Hippocampal formation (tissue), 2 donors: Measurements from ENCODE around the gene CASP8AP2.
"Not testable (repeated sequence)": the region's sequence is repeated elsewhere in the genome, so short reads cannot be mapped to it uniquely, and the experiment has no call there.

Experiments
- DNase-seq, 2 donors: peaks; one replicate each; lab custom pipeline; 2025; lab: John Stamatoyannopoulos, UW

CASP8AP2 gene

DNA sequence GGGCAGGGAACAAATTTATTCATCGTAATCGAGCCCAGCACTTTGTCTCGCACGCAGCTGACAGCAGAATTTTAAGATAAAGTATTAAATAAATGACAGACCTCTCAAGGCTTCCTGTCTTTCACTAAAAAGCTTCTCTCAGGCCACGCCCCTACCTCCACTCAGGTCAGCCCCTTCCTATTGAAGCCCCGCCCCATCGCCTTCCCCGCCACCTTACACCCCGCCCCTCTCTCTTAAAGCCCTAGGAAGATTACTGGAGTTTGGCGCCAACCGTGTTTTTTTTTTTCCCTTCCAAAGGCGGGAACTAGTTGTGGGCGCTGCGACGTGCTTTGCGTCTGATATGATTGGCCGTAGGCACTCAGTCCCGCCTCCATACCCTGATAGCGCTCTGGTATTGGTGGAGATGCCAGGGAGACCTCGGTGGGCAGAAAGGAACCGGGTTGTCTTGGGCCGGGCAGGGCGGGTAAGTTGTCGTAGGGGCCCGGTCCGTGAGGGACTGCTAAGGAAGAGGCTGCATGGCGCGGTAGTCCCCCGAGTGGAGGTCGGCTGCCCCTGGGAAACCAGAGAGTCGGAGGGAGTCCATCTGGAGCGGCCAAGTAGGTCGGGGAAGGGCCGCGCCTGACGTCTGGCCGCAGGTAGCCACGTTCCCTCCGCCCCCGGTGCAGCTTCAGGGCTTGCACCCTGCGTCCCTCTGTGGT, at the start of gene CASP8AP2:
Gene CASP8AP2, plus strand, starts transcription at position 409 of the 698 bp plus-strand sequence.
- peak; percentile 86 to 95 for DNase-seq

DNA sequence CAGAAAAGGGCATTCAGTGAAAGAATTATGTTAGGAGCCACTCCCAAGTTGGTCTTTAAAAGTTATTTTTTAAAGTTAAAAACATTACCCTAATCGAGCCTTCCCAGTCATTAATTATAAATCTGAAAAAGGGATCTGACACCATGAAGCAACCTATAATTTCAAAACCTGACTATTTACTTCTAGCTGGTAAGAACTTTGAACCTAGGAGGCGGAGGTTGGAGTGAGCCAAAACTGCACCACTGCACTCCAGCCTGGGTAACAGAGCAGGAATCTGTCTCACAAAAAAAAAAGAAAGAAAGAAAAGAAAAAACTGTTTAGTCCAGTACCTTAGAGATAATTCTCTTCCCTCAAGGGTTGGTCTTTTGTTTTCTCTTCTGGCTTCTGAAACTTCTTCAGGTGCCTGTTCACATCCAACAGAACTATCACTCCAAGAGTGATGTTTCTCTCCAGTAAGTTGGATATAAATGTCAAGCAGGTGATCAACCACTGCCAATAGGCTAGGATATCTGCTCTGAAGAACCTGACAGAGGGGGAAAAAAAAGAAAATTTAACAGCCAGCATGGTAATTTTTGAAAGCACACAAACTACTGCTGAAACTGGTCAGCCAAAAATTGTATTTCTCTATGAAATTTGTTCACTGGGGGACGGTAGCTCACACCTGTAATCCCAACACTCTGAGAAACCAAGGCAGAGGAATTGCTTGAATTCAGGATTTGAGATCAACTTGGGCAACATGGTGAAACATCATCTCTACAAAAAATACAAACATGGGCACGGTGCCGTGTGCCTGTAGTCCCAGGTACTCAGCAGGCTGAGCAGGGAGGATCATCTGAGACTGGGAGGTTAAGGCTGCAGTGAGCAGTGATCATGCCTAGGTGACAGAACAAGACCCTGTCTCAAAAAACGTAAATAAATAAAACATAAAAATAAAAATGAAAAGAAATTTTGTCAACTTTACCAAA, 48.3 kb upstream of the CASP8AP2 start:
- no peak for DNase-seq

DNA sequence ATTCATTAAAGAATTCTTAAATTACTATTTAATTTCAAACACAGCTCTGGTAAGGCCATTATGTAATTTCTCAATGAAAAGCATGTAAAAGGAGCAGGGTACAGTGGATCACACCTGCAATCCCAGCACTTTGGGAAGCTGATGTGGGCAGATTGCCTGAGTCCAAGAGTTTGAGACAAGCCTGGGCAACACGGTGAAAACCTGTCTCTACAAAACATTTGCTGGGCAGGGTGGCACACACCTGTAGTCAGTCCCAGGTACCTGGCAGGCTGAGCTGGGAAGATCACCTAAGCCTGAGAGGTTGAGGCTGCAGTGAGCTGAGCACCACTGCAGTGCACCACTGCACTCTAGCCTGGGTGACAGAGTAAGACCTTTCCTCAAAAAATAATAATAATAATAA, 47.5 kb upstream of the CASP8AP2 start:
- DNase-seq, result no peak

DNA sequence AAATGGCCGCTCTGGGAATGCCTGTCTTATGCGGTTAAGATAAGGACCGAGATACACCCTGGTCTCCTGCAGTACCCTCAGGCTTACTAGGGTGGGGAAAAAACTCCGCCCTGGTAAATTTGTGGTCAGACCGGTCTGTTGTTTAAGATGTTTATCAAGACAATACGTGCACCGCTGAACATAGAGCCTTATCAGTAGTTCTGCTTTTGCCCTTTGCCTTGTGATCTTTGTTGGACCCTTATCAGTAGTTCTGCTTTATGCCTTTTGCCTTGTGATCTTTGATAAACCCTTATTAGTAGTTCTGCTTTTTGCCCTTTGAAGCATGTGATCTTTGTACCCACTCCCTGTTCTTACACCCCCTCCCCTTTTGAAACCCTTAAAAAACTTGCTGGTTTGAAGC, 46.4 kb upstream of the CASP8AP2 start:
- not testable (repeated sequence) for DNase-seq

DNA sequence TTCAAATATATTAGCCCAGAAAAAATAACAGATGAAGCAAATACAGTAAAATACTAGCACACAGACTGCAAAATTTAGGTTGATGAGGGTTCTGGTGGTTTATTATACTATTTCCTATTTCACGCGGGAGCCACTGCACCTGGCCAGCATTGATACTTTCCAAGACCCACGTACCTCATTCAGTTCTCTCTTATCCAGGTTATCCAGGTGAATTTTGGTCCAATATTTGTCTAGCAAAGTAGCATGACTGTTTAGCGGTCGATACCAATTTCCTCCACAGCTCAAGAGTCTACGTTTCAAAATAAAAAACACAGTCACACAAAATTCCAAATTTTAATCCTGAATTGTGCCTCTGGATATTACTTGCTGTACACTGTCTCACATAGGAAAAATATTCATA, 44.8 kb upstream of the CASP8AP2 start:
- no peak for DNase-seq

DNA sequence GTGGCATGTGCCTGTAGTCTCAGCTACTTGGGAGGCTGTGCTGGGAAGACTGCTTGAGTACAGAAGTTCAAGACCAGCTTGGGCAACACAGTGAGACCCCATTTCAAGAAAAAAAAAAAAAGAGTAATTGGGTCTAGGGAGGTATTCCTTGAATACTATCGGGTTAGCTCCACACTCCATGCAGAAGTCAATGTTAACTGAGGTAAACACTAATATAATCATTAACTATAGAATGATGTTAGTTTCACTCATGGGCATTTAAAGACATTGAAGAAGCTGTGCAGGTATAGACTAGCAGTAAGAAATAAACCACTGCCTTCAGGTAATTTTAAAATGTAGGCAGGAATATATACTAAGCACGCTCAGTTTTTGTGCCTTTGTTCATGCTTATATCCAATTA, 42.7 kb upstream of the CASP8AP2 start:
- no peak for DNase-seq

DNA sequence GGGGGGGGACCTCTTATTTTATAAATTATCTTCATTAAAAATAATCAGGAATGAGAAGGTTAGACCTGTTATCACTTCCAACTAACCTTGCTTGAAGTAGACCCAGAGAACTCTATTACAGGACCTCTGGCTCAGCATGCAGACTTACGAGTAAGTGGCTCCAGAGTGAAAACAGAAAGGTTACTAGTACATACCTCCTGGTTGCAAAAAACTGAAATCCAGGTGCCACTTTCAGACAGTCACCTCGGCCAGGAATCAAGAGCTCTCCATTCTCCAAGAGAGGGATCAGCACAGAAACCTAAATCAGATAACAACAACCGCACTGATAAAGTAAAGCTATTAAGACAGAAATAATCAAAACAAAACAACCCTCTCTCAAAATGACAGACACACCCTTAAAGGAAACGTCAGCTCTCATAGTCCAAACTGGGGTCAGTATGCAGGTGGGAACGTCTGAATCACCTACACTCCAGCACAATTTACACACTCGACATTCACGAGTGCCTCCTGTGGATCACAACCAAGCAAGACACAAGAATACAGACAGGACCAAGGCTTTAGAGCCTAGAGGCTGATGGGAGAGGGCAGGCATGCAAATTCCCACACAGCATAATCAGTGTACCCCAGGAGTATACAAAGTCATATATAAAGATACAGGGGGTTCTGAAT, 41.9 kb upstream of the CASP8AP2 start:
- DNase-seq, result no peak

DNA sequence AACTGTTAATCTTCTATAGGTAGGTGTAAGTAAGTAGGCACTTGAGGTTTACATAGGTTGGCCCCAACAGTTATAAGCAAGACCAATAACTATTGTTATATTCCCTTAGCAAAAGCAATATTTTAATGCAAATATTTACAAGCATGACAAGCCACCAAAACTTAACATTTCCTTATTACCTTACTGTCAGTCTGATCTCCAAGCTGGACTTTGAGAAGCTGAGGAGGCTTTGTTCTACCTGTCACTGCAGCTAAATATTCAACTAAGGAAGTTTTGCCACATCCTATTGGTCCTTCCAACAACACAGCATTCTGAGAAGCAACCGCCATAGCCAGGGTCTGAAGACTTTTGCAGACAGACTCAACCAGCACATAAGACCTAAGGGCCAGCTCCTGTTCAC, 39.7 kb upstream of the CASP8AP2 start:
- no peak for DNase-seq

DNA sequence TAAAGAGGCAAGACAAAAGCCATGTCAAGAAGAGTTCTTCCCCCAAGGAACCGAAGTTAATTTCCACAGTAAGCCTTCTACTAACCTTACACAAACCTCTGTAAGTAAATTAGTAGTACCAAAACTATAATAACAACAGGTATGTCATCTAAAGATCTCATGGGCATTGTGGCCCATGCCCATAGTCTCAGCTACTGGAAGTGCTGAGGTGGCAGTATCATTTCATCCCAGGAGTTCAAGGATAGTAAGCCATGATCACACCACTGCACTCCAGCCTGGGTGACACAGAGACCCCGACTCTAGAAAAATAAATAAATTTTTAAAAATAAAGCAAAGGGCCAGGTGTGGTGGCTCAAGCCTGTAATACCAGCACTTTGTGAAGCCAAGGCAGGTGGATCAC, 39.3 kb upstream of the CASP8AP2 start:
- no peak for DNase-seq

DNA sequence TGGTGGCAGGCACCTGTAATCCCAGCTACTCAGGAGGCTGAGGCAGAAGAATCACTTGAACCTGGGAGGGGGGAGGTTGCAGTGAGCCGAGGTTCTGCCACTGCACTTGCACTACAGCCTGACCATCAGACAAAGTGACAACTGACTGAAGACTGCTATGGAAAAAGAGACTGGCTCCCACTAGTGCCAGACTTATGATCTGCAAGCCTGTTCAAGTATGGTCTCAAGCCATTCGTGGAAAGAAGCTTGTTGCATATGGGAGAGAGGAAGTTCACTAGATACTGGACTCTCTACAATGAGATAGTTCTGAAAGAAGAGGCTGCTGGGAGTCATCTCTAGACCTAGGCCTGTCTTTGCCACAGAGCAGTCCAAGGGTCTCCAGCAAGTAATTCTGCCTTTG, 36.8 kb upstream of the CASP8AP2 start:
- no peak for DNase-seq

DNA sequence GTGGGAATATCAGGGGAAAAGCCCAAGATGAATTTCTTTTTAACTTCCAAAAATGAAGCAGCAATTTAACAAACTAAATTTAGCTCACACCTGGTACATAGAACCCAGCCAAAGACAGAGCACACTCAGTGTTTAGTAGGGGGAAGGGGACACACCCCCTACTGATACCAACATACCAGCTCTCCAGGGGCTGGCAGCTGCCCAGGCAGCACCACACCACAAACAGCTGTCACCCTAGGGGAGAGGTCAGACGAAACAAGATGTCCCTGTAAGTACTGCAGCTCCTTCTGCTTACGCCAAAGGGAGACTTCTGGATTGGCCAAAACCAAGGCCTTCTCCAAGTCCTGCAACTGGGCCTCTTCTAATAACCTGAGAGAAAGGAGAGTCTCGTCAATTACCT, 36.1 kb upstream of the CASP8AP2 start:
- no peak for DNase-seq

DNA sequence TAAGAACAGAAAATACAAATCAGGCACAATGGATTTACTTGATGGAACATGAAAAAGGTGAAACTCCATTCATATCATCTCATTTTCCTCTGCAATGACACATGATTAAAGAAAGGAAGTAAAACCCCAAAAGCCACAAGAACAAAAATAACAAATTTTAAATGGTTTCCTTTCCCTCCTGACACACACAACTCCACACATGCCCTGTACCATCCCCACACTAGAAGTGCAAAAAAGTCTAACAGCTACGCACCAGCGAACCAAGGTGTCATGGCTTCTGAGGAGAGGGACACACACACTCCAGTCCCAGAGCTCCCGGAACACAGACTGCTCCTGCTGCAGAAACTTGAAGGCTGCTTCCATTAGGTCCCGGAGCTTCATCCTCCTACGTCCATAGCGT, 35.4 kb upstream of the CASP8AP2 start:
- DNase-seq, result no peak

DNA sequence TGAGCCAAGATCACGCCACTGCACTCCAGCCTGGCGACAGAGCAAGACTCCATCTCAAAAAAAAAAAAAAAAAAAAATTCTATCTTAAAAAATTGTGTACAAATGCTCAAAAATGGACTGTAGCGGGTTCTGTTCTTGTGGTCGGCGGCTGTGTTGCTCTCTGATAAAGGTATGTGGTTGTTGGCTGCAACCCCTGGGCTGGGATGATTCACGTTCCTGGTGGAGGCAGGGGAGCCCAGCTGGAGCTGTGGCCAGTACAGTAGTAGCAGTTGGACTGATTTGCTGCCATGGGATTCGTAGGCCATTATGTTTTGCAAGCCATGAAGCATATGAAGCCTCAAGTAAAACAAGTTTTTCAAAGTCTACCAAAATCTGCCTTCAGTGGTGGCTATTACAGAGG, 32.4 kb upstream of the CASP8AP2 start:
- DNase-seq, result no peak

DNA sequence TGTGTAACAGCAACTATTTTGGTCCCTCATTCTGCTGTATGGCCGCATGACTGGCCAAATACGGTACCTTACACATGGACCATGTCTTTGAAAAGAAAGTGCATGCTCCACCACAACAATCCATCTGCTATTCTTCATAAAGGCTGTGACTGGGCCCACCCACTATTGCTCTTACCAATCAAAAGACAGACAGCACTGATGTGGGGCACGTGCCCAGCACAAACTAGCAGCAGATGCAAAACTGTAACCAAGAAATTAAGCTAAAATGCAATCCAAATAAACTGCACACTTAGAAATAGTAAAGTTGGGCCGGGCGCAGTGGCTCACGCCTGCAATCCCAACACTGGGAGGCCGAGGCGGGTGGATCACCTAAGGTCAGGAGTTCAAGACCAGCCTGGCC, 30.6 kb upstream of the CASP8AP2 start:
- no peak for DNase-seq

DNA sequence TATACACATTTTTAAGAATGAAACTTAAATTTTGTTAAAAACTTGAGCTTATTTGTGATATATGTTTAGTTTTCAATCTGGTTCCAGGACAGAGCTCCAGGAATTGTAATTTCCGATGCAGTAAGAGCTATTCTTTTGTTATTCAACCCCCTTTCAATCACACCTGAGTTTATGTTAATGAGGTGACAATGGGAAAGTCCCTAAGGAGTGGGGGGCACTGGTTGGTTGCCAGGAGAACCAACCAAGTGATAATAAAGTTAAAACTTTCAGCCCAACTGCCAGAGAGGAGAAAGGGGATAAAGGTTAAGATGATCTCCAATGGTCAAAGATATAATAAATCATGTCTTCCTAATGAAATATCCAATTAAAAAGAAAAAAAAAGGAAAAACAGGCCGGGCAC, 29.9 kb upstream of the CASP8AP2 start:
- no peak for DNase-seq

DNA sequence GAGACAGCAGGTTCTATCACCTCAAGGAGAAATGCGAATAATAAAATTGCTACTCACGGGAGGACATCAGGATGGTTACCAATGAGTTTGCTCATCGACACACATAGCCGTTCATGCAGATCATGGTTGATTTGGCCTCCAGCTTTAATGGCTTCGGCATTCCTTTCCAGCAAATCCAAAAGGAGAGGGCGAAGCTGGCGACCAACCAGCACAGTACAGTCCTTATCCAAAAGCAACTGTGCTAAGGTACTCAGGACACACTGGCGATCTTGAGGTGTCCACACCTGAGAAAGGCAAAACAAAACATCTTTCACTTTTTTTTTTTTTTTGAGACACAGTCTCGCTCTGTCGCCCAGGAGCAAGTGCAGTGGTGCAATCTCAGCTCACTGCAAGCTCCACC, 26.4 kb upstream of the CASP8AP2 start:
- no peak for DNase-seq

DNA sequence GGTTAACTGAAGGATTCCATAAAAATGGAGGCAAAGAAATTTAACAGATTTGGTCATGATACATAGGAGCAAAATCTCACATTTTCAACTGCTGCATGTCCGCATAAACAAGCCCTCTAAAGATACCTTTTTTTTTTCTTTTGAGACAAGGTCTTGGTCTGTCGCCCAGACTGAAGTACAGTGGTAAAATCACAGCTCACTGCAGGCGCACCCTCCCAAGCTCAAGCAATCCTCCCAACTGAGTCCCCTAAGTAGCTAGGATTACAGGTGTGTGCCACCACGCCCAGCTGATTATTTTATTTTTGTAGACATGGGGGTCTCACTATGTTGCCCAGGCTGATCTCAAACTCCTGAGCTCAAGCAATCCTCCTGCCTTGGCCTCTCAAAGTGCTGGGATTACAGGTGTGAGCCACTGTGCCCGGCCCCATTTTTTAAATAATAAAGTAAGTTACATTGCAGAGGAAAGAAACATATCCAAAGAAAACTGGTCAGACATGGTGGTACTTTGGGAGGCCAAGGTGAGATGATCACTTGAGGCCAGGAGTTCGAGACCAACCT, 23.8 kb upstream of the CASP8AP2 start:
- DNase-seq, result no peak

DNA sequence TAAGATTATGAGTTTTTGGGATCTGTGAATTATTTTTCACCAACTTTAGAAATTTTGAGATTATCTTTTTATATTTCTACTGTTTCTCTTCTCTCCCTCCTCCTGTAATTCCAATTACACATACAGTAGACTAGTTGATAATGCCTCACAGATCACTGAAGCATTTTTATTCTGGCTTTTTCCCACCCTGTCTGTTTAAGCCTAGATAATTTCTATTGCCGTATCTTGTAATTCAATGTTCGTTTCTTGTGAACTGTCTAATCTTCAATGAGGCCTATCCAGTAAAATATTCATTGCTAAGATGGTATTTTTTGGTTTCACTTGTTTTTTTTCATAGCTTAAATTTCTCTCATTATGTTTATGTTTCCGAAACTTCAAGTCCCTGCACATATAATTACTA, 22.1 kb upstream of the CASP8AP2 start:
- DNase-seq, result no peak

DNA sequence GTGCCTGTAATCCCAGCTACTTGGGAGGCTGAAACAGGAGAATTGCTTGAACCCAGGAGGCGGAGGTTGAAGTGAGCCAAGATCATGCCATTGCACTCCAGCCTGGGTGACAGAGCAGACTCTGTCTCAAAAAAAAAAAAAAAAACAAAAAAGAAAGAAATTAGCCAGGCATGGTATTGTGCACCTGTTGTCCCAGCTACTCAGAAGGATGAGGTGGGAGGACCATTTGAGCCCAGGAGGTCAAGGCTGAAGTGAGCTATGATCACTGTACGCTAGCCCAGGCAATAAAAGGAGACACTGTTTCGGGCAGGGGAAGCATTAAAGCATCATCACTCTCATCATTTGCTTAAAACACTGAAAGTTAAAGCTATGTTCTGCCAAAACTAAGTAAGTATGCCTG, 16.3 kb upstream of the CASP8AP2 start:
- not testable (repeated sequence) for DNase-seq

DNA sequence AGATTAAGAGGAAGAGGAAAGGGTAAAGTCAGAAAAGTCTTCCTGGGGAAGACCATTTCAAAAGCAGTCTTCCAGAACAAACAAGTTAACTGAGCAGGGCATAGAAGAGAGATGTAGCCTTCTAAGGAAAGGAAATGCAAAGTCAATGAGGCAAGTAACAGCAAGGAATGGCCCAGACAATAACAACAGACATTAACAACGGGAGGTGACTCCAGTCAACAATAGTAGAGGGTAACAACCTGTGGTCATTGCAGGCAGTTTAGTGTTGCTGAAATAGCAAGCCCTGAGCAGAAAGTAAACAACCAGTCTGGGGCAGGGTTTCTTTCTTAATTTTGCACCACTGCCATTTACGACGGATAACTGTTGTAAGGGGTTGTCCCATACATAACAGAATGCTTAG, 12.2 kb upstream of the CASP8AP2 start:
- no peak for DNase-seq

DNA sequence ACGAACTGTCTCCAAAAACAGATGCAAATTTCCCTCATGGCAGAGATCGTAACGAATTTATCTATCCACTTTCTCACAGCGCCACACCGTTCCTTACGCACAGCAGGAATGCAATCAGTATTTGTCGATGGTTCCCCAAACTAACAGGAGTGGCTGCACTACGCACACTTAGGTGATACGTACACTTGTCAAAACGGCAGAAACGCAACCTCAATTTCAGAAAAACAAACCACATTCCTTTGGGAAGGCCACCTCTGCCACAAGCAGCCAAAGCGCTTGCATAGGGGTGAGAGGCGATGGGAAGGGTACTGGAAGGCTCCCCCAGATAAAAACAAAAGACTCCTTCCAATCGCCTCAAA, 10.7 kb upstream of the CASP8AP2 start:
- no peak for DNase-seq

DNA sequence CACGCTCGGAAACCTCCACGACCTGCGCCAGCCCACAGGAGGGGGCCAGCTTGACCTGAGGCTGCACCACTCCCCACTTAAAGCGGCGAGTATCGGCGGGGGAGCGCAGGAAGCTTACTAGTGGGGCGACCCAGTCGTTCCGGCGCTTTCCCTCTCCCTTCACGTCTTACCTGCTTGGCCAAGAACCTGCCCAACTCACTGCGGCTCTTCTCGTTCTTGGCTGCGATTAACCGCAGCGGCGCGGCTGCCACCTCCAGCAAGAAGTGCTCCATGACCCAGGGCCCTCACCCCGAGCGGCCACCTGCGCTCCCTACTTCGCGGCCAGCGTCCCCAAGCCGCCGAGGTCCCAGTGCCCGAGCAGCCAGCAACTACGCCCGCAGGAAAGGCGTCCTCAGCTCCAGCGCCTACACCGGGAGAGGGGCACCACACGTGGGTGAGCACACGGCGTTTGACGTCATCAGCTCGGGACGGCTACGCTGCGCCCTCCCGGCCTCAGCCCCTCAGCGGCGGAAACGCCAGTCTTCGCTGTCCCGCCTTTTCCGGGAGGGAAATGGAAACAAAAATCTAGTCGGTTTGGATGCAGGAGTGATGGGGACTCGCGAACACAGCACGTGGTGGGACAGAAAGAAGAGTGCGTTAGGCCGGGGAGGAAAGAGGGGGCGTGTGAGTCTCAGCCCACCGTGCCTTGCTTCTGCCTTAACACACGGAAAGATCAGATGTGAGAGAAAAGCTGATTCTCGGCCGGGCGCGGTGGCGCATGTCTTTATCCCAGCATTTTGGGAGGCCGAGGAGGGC, 10.1 kb upstream of the CASP8AP2 start, which contains the start of gene MDN1:
Gene MDN1, minus strand, starts transcription at position 459 of the 795 bp plus-strand sequence. Its CDS starts 187 bp downstream, at position 272.
- DNase-seq, result peak; percentile 82 to 95
